Neuronal stem cell (in vitro differentiated cells): ENCODE measurements around the gene SUCLG2.

Source experiments
- DNase-seq: peaks from one replicate; pipeline ENCODE4 v3.0.0-alpha.2; 2013; ENCODE audit warnings: low spot score
- H2AFZ ChIP-seq: one replicate; pipeline ENCODE4 v1.6.1; 2013; ENCODE audit warnings: mild to moderate bottlenecking, low read length, inconsistent platforms
- H2AK5ac ChIP-seq: 2 replicates; pipeline ENCODE4 v1.6.1; 2013; ENCODE audit warnings: low read depth, mild to moderate bottlenecking, inconsistent platforms, low read length, moderate library complexity, mixed read lengths
- H2BK120ac ChIP-seq: 2 replicates; pipeline ENCODE4 v1.6.1; 2013; ENCODE audit warnings: low read depth, mild to moderate bottlenecking, inconsistent platforms, low read length, moderate library complexity, mixed read lengths
- H2BK12ac ChIP-seq: one replicate; pipeline ENCODE4 v1.6.1; 2013; ENCODE audit warnings: low read length, inconsistent platforms
- H2BK15ac ChIP-seq: 2 replicates; pipeline ENCODE4 v1.6.1; 2013; ENCODE audit warnings: mild to moderate bottlenecking, low read length, inconsistent platforms, mixed read lengths
- H2BK5ac ChIP-seq: one replicate; pipeline ENCODE4 v1.6.1; 2013; ENCODE audit warnings: inconsistent platforms, mild to moderate bottlenecking, low read length, moderate library complexity
- H3K14ac ChIP-seq: one replicate; pipeline ENCODE4 v1.6.1; 2013; ENCODE audit warnings: low read length, inconsistent platforms
- H3K18ac ChIP-seq: 2 replicates; pipeline ENCODE4 v1.6.1; 2013; ENCODE audit warnings: low read length, inconsistent platforms
- H3K23ac ChIP-seq: 2 replicates; pipeline ENCODE4 v1.6.1; 2013; ENCODE audit warnings: low read depth, mild to moderate bottlenecking, mixed read lengths, low read length, inconsistent platforms; ENCODE audit not compliant: poor library complexity
- H3K27ac ChIP-seq: replicated peaks from 3 replicates; pipeline ENCODE4 v1.5.1; 2013; ENCODE audit warnings: low read length, inconsistent platforms
- H3K27me3 ChIP-seq, 3 experiments: 2 replicates each; pipeline ENCODE4 v1.6.1; 2013; ENCODE audit warnings: low read length in 3 of 3, mild to moderate bottlenecking in 2 of 3, inconsistent platforms in 1 of 3, low read depth in 1 of 3, mixed read lengths in 1 of 3, moderate library complexity in 1 of 3; ENCODE audit not compliant: control insufficient read depth in 3 of 3, insufficient read depth in 3 of 3
- H3K36me3 ChIP-seq, 2 donors: replicated peaks in 1 of 2; 2 replicates each; pipeline ENCODE4 v1.6.1; 2013; ENCODE audit warnings: low read length in 2 of 2; ENCODE audit not compliant: control insufficient read depth in 2 of 2, insufficient read depth in 2 of 2
- H3K4ac ChIP-seq: 2 replicates; pipeline ENCODE4 v1.6.1; 2013; ENCODE audit warnings: inconsistent platforms, mild to moderate bottlenecking, low read length, moderate library complexity
- H3K4me1 ChIP-seq, 2 donors: 1 replicate in 1 of 2; 2 replicates in 1 of 2; pipeline ENCODE4 v1.6.1; 2013; ENCODE audit warnings: low read length in 2 of 2, low read depth in 1 of 2; ENCODE audit not compliant: control insufficient read depth in 2 of 2, insufficient read depth in 1 of 2
- H3K4me2 ChIP-seq: one replicate; pipeline ENCODE4 v1.6.1; 2013; ENCODE audit warnings: mild to moderate bottlenecking, low read length, inconsistent platforms; ENCODE audit not compliant: insufficient read depth, poor library complexity, severe bottlenecking
- H3K4me3 ChIP-seq, 2 donors: 2 replicates each; pipeline ENCODE4 v1.5.1; 2013; ENCODE audit warnings: low read length in 2 of 2, mild to moderate bottlenecking in 2 of 2, inconsistent platforms in 1 of 2, moderate library complexity in 1 of 2
- H3K79me1 ChIP-seq: one replicate; pipeline ENCODE4 v1.6.1; 2013; ENCODE audit warnings: low read depth, mild to moderate bottlenecking, inconsistent platforms, low read length, moderate library complexity
- H3K9ac ChIP-seq: one replicate; pipeline ENCODE4 v1.6.1; 2013; ENCODE audit warnings: mild to moderate bottlenecking, low read depth, low read length, inconsistent platforms; ENCODE audit not compliant: poor library complexity
- H3K9me3 ChIP-seq, 2 donors: replicated peaks in 1 of 2; 2 replicates each; pipeline versions ENCODE3 to v1.6.1; 2013; ENCODE audit warnings: low read length in 2 of 2, mild to moderate bottlenecking in 2 of 2, inconsistent platforms in 1 of 2, low read depth in 1 of 2, mixed read lengths in 1 of 2, moderate library complexity in 1 of 2; ENCODE audit not compliant: control insufficient read depth in 2 of 2, insufficient read depth in 1 of 2
- H4K8ac ChIP-seq: one replicate; pipeline ENCODE4 v1.6.1; 2013; ENCODE audit warnings: low read depth, mild to moderate bottlenecking, inconsistent platforms, low read length, moderate library complexity
- H4K91ac ChIP-seq: one replicate; pipeline ENCODE4 v1.6.1; 2013; ENCODE audit warnings: low read length, low read depth, mild to moderate bottlenecking, inconsistent platforms; ENCODE audit not compliant: poor library complexity
- WGBS, 2 donors: extraction: QIAGEN DNeasy Blood & Tissue Kit; methylation state at CpG; one replicate each; pipeline ENCODE4 v1.1.7; 2013; ENCODE audit warnings: missing lambda C conversion rate in 2 of 2, mixed read lengths in 1 of 2; ENCODE audit not compliant: insufficient read length in 2 of 2, insufficient replicate concordance in 1 of 2; ENCODE audit errors: extremely low coverage in 2 of 2; 5-methylcytosine and 5-hydroxymethylcytosine counted together

SUCLG2 gene

GRCh38 chr3:67515778-67516177 is 138.6 kb downstream of the SUCLG2 start:
- Histone ChIP-seq H4K91ac (no peak overlapping the region), H4K8ac (no peak overlapping the region), H2AK5ac (no peak overlapping the region), H3K79me1 (peaks cover 4% of the 10 kb centered on the region), H3K23ac (no peak overlapping the region), H3K4ac (no peak overlapping the region), H3K27ac (no peak overlapping the region), H3K4me1 (peaks cover 3 to 6% of the 10 kb centered on the region in 2 donors), H2BK5ac (no peak overlapping the region), H3K4me2 (no peak overlapping the region), H3K9ac (no peak overlapping the region), H2BK15ac (no peak overlapping the region), H2BK12ac (no peak overlapping the region), H3K9me3 (peaks cover 0 to 1% of the 10 kb centered on the region in 2 donors), H3K18ac (no peak overlapping the region), H3K14ac (no peak overlapping the region), H3K4me3 (no peak overlapping the region), H3K36me3 (peaks cover 2 to 34% of the 10 kb centered on the region in 2 donors), H2BK120ac (no peak overlapping the region), H3K27me3 (no peaks in the 10 kb centered on the region), H2AFZ (peak overlapping the region; percentile 18)
- DNase-seq = no peak
- WGBS, 2 donors = no CpG with 5 or more reads among the region's 3 CpGs

DNA sequence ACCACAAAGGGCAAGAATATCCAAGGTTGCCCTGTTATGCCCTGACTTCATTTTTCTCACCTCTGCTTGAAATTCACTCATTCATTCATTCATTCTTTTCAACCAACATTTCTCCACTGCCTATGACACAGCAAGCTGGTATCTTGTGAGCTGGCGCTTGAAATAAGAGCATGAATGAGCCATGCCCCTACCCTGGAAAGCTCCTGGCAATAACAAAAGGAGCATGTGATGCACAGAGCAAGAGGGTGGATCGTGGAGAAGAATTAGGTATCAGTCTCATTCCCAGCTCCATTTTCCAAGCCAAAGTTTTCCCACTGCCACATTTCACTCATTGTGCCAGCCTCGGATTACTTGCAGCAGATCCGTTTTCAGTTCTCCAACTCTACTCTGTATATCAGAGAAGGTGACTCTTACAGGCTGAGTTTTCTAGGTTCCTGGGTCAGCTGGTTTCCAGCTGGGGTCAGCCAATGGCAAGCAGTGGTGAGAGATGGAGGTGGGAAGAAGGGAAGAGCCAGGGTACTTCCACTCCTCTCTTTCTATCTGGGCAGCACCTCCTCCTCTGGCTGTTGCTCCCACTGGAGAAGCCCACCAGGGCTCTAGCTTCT is 144.8 kb downstream of the SUCLG2 start:
- Histone ChIP-seq H2BK120ac (no peak overlapping the region), H2AFZ (no peak overlapping the region), H3K4me3 (no peak overlapping the region), H2AK5ac (no peak overlapping the region), H3K18ac (no peak overlapping the region), H3K9me3 (peaks cover 0 to 1% of the 10 kb centered on the region in 2 donors), H2BK5ac (no peak overlapping the region), H3K79me1 (peaks cover under 1% of the 10 kb centered on the region), H2BK12ac (no peak overlapping the region), H3K4me1 (peaks cover 0 to 3% of the 10 kb centered on the region in 2 donors), H3K36me3 (peaks cover 0 to 10% of the 10 kb centered on the region in 2 donors), H3K14ac (no peak overlapping the region), H3K4ac (no peak overlapping the region), H4K91ac (no peak overlapping the region), H3K27ac (no peak overlapping the region), H3K27me3 (no peaks in the 10 kb centered on the region), H3K23ac (no peak overlapping the region), H3K4me2 (no peak overlapping the region), H3K9ac (no peak overlapping the region), H2BK15ac (no peak overlapping the region), H4K8ac (no peak overlapping the region)
- DNase-seq = no peak
- WGBS, 2 donors = no CpG with 5 or more reads among the region's 4 CpGs

- WGBS, 2 donors = no CpG with 5 or more reads among the region's 4 CpGs
Observed at GRCh38 chr3:67507584-67507983, 146.8 kb downstream of the SUCLG2 start.

GRCh38 chr3:67500709-67501108 is 153.7 kb downstream of the SUCLG2 start:
- no peak overlapping the region for H4K91ac ChIP-seq
- H3K9ac ChIP-seq = no peak overlapping the region
- no peak overlapping the region for H4K8ac ChIP-seq
- H2BK5ac ChIP-seq = no peak overlapping the region
- DNase-seq = no peak
- H3K27ac ChIP-seq = no peak overlapping the region
- no peak overlapping the region for H3K18ac ChIP-seq
- H2BK15ac ChIP-seq = no peak overlapping the region
- H3K4me2 ChIP-seq = no peak overlapping the region
- no peaks in the 10 kb centered on the region for H3K27me3 ChIP-seq
- H2AK5ac ChIP-seq = no peak overlapping the region
- no peak overlapping the region for H3K4ac ChIP-seq
- H3K4me3 ChIP-seq = no peak overlapping the region
- H3K9me3 ChIP-seq = no peaks in the 10 kb centered on the region
- H2BK120ac ChIP-seq = no peak overlapping the region
- no peak overlapping the region for H3K14ac ChIP-seq
- H2AFZ ChIP-seq = no peak overlapping the region
- WGBS, 2 donors = no CpG with 5 or more reads among the region's 2 CpGs
- no peak overlapping the region for H3K23ac ChIP-seq
- peaks cover 0 to 9% of the 10 kb centered on the region in 2 donors for H3K4me1 ChIP-seq
- H3K36me3 ChIP-seq = peaks cover 0 to 7% of the 10 kb centered on the region in 2 donors
- no peak overlapping the region for H2BK12ac ChIP-seq
- H3K79me1 ChIP-seq = no peaks in the 10 kb centered on the region

More at GRCh38 chr3:67507584-67507983, 146.8 kb downstream of the SUCLG2 start:
- no peak overlapping the region for H4K91ac ChIP-seq
- H4K8ac ChIP-seq = no peak overlapping the region
- no peaks in the 10 kb centered on the region for H3K79me1 ChIP-seq
- no peak overlapping the region for H3K23ac ChIP-seq
- H2AK5ac ChIP-seq = no peak overlapping the region
- peaks cover 0 to 3% of the 10 kb centered on the region in 2 donors for H3K36me3 ChIP-seq
- no peaks in the 10 kb centered on the region for H3K27me3 ChIP-seq
- no peak overlapping the region for H3K27ac ChIP-seq
- no peak overlapping the region for H2BK5ac ChIP-seq
- no peak overlapping the region for H3K9ac ChIP-seq
- no peak overlapping the region for H2BK12ac ChIP-seq
- no peak overlapping the region for H3K4ac ChIP-seq
- no peak for DNase-seq
- no peak overlapping the region for H3K4me2 ChIP-seq
- H2AFZ ChIP-seq = no peak overlapping the region
- no peak overlapping the region for H3K4me3 ChIP-seq
- no peak overlapping the region for H2BK120ac ChIP-seq
- no peak overlapping the region for H3K14ac ChIP-seq
- H2BK15ac ChIP-seq = no peak overlapping the region
- H3K4me1 ChIP-seq = peaks cover 3 to 9% of the 10 kb centered on the region in 2 donors
- no peak overlapping the region for H3K18ac ChIP-seq
- no peaks in the 10 kb centered on the region for H3K9me3 ChIP-seq
